Left lobe of liver (tissue), 2 donors: ENCODE results near the gene CSRNP3. TPM values are rescaled to one million over a fixed set of nuclear protein-coding genes. Genes with fewer than 3 reads are reported as not detected.

Source experiments
- ATAC-seq: fragments of 200-7000 bp; cut with Tn5 transposase; one replicate; pipeline ENCODE4 v1.9.1; 2020; ENCODE audit warnings: mild to moderate bottlenecking, moderate library complexity
- DNase-seq: peaks from one replicate; pipeline ENCODE4 v3.0.0-alpha.2; 2020; ENCODE audit warnings: low spot score
- total RNA-seq: library from RNA; stranded (reverse); gene quantifications from one replicate; pipeline ENCODE4 v1.2.1, GENCODE V29; 2021
- donor health status: DM: no; HTN: no; CAD: no; lungs with moderate emphysema.
- donor health status: DM: no; HTN: yes; CAD: no.

The CSRNP3 gene
- total RNA-seq: 2.6 TPM

DNA sequence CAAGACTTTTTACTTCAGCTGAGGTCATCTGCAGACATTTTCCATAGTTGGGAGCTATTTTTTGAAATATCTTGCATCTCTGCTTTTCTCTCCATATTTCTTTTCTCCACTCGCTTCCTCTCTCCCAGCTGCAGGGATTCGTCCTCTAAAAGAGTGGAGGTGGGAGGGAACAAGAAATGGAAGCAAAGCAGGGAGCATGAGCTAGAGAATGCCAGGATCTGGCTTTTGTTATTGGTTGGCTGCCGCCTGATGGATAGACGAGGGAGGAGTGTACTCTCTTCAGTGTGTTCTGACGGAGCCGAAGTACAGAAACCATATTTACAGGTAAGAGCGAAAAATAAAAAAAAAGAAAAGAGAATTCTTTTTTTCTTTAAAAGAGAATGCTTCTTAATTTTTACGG, at the start of gene CSRNP3:
Gene CSRNP3, plus strand, starts transcription at position 282 of the 400 bp plus-strand sequence. CDS start 125,368 bp downstream, outside the sequence.
- peak; percentile 100 for ATAC-seq
- peak; percentile 61 for DNase-seq

GRCh38 chr2:165420231-165420630, 49.3 kb upstream of the CSRNP3 start:
- no peak for ATAC-seq
- DNase-seq: no peak

DNA sequence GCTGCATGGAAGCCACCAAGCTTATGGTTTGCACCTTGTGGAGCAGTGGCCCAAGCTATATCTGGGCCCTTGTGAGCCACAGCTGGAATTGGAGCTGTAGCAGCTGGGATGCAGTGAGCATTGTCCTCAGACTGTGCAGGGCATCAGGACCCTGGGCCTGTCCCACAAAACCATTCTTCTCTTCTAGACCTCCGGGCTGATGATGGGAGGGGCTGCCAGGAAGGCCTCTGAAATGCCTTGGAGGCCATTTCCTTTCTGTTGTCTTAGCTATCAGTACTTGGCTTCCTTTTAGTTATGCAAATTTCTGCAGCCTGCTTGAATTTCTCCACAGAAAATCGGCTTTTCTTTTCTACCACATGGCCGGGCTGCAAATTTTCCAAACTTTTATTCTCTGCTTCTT, 46.4 kb upstream of the CSRNP3 start:
- DNase-seq (no peak), ATAC-seq (no peak)

GRCh38 chr2:165425556-165425955, 43.9 kb upstream of the CSRNP3 start:
- no peak for ATAC-seq
- DNase-seq: no peak

GRCh38 chr2:165427686-165428085, 41.8 kb upstream of the CSRNP3 start:
- DNase-seq (no peak), ATAC-seq (no peak)

DNA sequence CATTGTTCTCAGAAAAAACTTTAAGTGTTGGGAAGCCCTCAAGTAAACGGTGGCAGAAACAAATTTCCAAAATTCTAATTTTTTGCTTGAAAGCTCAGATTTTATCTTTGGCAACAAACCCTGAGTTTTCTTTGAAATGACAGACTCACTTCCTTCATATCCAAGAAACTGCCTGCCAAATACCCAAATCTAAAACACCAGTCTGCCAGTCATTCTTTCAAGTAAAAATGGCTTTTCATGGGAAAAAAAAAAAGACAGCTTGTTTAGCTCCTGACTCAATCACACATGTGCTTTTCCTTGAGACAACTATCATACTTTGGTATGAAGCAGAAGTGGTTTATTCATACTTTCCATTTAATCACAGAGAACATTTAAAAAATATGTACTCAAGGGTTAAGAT, 40.6 kb upstream of the CSRNP3 start:
- no peak for ATAC-seq

DNA sequence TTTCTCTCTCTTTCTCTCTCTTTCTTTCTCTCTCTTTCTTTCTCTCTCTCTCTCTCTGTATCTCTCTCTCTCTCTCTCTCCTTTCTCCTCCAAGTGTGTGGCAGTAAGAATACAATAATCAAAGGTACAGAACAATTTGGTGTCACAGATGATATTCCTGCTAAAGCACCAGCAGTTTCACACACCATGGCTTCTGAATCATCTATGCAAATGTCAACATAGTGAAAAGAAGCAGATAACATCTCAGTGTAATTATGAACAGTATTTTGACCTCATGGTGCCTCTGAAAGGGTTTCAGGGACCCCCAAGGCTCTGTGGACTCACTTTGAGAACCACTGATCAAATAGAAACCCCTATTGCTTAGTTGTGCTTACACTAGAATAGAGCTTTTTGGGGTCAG, 38.5 kb upstream of the CSRNP3 start:
- DNase-seq (no peak), ATAC-seq (no peak)

More for the DNA sequence above, 40.6 kb upstream of the CSRNP3 start:
- no peak for DNase-seq

- DNase-seq: no peak
- no peak for ATAC-seq
These were observed 37.1 kb upstream of the CSRNP3 start for GRCh38 chr2:165432234-165432966.

DNA sequence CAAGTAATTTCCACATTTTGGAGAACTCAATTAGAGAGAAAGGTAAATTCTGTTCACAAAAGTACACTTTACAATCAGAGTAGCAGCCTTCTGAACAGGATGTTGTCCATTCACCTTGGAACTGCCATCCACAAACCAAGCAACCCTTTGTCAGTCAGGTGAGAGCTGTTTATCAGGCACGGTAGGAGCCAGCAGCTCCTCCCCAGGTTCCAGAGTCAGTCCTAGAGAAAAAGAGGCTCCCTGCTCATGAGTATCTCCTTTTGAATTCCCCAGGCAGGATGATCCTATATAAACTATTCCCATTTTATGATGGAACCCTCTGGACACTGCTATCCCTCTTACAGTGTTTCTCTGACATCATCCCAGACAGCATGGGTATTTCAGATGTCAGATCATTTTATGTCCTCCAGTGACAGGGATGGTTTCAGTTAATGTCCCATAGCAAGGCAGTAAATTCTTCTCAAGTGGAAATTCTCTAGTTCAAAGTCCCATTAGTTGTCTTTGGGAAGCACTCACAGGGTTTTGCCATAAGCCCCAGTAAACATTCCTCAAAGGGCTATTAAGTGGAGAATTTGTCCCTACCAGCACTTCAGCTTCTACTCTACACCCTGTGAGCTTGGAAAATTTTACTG, 34.5 kb upstream of the CSRNP3 start:
- ATAC-seq (no peak), DNase-seq (no peak)

GRCh38 chr2:165435611-165436010, 33.9 kb upstream of the CSRNP3 start:
- no peak for ATAC-seq

GRCh38 chr2:165436559-165436958, 32.9 kb upstream of the CSRNP3 start:
- no peak for ATAC-seq
- DNase-seq: no peak

More at GRCh38 chr2:165435611-165436010, 33.9 kb upstream of the CSRNP3 start:
- no peak for DNase-seq

GRCh38 chr2:165440367-165440766, 29.1 kb upstream of the CSRNP3 start:
- ATAC-seq: no peak
- DNase-seq: no peak

- DNase-seq: no peak
These were observed 26.0 kb upstream of the CSRNP3 start for GRCh38 chr2:165443511-165443910.

GRCh38 chr2:165448406-165448805, 21.1 kb upstream of the CSRNP3 start:
- DNase-seq (no peak), ATAC-seq (no peak)

More at GRCh38 chr2:165443511-165443910, 26.0 kb upstream of the CSRNP3 start:
- ATAC-seq: no peak

GRCh38 chr2:165450156-165450555, 19.3 kb upstream of the CSRNP3 start:
- DNase-seq: no peak
- no peak for ATAC-seq

- no peak for ATAC-seq
- DNase-seq: no peak
These were observed 17.2 kb upstream of the CSRNP3 start for GRCh38 chr2:165452327-165452726.

- no peak for DNase-seq
- no peak for ATAC-seq
These were observed 15.9 kb upstream of the CSRNP3 start for GRCh38 chr2:165453561-165454094.

- no peak for ATAC-seq
- DNase-seq: no peak
These were observed 14.6 kb upstream of the CSRNP3 start for GRCh38 chr2:165454905-165455304.

GRCh38 chr2:165456027-165456426, 13.5 kb upstream of the CSRNP3 start:
- DNase-seq (no peak), ATAC-seq (no peak)

GRCh38 chr2:165462443-165462842, 7.1 kb upstream of the CSRNP3 start:
- no peak for ATAC-seq
- no peak for DNase-seq

DNA sequence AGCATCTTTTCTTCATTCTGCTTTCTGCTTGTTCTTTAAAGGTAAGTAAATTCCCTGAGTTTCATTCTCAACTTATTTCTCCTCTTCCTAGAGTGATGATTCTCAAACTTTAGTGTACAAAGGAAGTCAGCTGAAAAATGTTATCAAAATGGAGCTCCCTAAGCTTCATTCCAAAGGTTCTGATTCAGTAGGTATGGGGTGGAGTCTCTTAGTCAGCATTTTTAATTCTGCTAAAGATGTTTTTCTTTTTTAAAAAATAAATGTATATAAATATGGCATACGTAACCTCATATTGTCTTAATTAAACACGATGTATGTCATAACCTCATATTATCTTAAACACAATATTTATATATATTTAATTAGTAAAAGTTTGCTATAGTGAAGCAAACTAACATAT, 3.1 kb upstream of the CSRNP3 start:
- ATAC-seq (no peak), DNase-seq (no peak)

DNA sequence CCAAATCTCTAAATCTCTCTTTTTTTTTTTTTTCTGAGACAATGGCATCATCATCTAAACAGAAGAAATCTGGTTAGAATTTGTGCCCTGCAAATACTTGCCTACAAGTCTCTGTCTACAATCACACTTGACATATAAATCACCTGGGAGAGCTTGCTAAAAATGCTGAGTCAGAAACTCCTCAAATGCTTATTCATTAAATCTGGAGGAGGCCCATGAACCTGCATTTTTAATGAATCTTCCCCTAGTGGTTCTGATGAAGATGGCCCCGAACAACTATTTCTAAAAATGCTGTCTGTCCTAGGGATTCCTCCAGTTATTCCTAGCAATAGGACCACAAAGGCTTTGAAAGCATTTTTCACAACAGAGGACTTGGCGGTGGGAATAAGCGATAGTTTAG, 1.6 kb upstream of the CSRNP3 start:
- no peak for ATAC-seq
- DNase-seq: no peak
